A549 (cell line): ENCODE data around the gene ADAMTSL3. TPM values are rescaled to one million over a fixed set of nuclear protein-coding genes. Genes with fewer than 3 reads are reported as not detected.

Experiments used
- ATAC-seq, 2 experiments: fragments of 200-7000 bp in 1 of 2; fragments of >200 bp in 1 of 2; cut with Nextera tagmentation in 1 of 2; cut with Tn5 transposase in 1 of 2; 3 replicates each; pipeline versions ENCODE4 v1.8.0 to v1.9.1; 2018 to 2020; ENCODE audit warnings: mild to moderate bottlenecking in 1 of 2, moderate library complexity in 1 of 2
- CTCF ChIA-PET: fragments of 300-600 bp; sonication (Branson Sonifier 250); formaldehyde crosslinking; extraction: SDS; loops from one replicate; lab custom pipeline; 2021; ENCODE audit warnings: antibody characterized with exemption, inconsistent platforms; lab: Yijun Ruan, JAX
- POLR2A ChIA-PET: fragments of 350-600 bp; formaldehyde crosslinking; extraction: SDS; loops from one replicate; lab custom pipeline; 2021; ENCODE audit warnings: antibody characterized with exemption, inconsistent platforms; lab: Yijun Ruan, JAX
- DNase-seq, 2 experiments: peaks; one replicate each; pipeline versions ENCODE4 v3.0.0 to v3.0.0-alpha.2; 2011 to 2016; ENCODE audit warnings: low read depth in 1 of 2, low spot score in 1 of 2
- FAIRE-seq: peaks from 2 replicates; lab custom pipeline; 2011; peaks lifted over from hg19 to GRCh38; lab: Jason Lieb, UNC
- H3K27ac ChIP-seq, 2 experiments: fragments of >200 bp; sonication (Bioruptor Twin); formaldehyde crosslinking; 3 replicates each; pipeline ENCODE4 v1.5.1; 2016 to 2017
- H3K4me1 ChIP-seq: fragments of >200 bp; sonication (Bioruptor Twin); formaldehyde crosslinking; 3 replicates; pipeline ENCODE4 v1.6.1; 2016
- H3K4me2 ChIP-seq: fragments of >200 bp; sonication (Bioruptor Twin); formaldehyde crosslinking; 3 replicates; pipeline ENCODE4 v1.6.1; 2016
- H3K4me3 ChIP-seq: fragments of >200 bp; sonication (Bioruptor Twin); formaldehyde crosslinking; 3 replicates; pipeline ENCODE4 v1.5.1; 2016
- H3K9me3 ChIP-seq: fragments of >200 bp; sonication (Bioruptor Twin); formaldehyde crosslinking; 3 replicates; pipeline ENCODE4 v1.6.1; 2016
- BHLHE40 ChIP-seq: IDR thresholded peaks from 2 replicates; pipeline ENCODE4 v1.6.1; 2012; ENCODE audit warnings: low read depth, low read length, inconsistent platforms
- CBX2 ChIP-seq: fragments of 200-600 bp; sonication (generic); IDR thresholded peaks from 2 replicates; pipeline ENCODE4 v1.6.1; 2016; ENCODE audit warnings: low read depth, mild to moderate bottlenecking, borderline replicate concordance
- CEBPB ChIP-seq, 2 experiments: fragments of >200 bp in 1 of 2; sonication (Bioruptor Twin) in 1 of 2; formaldehyde crosslinking in 1 of 2; IDR thresholded peaks; 2 replicates each; pipeline ENCODE4 v1.6.1; 2012 to 2016
- CHD4 ChIP-seq: fragments of 200-600 bp; sonication (generic); IDR thresholded peaks from 2 replicates; pipeline ENCODE4 v1.6.1; 2016; ENCODE audit warnings: antibody characterized with exemption, mild to moderate bottlenecking, borderline replicate concordance
- E2F6 ChIP-seq: IDR thresholded peaks from 2 replicates; pipeline ENCODE4 v1.6.1; 2012; ENCODE audit warnings: low read depth, borderline replicate concordance
- EHMT2 ChIP-seq: fragments of 200-600 bp; sonication (generic); IDR thresholded peaks from 2 replicates; pipeline ENCODE4 v1.6.1; 2016; ENCODE audit warnings: antibody characterized with exemption, low read depth, mild to moderate bottlenecking, moderate library complexity
- ELK1 ChIP-seq: fragments of 150-350 bp; IDR thresholded peaks from 2 replicates; pipeline ENCODE4 v1.6.1; 2014; ENCODE audit warnings: low read depth, mild to moderate bottlenecking, low read length
- ESRRA ChIP-seq: fragments of 150-350 bp; IDR thresholded peaks from 2 replicates; pipeline ENCODE4 v1.6.1; 2014; ENCODE audit warnings: mild to moderate bottlenecking, low read length, borderline replicate concordance
- HEYL ChIP-seq: fragments of 250-450 bp; sonication (Bioruptor Pico); IDR thresholded peaks from 2 replicates; pipeline ENCODE4 v1.8.0; 2021; ENCODE audit warnings: mild to moderate bottlenecking, moderate library complexity
- HMGXB4 ChIP-seq: fragments of 250-450 bp; sonication (Bioruptor Pico); IDR thresholded peaks from 2 replicates; pipeline ENCODE4 v1.5.0; 2021; ENCODE audit warnings: mild to moderate bottlenecking, moderate library complexity, borderline replicate concordance
- HOXB5 ChIP-seq: fragments of 250-450 bp; sonication (Bioruptor Pico); IDR thresholded peaks from 2 replicates; pipeline ENCODE4 v1.5.0; 2020; ENCODE audit warnings: mild to moderate bottlenecking, moderate library complexity
- JUN ChIP-seq, 2 experiments: fragments of >200 bp; sonication (Bioruptor Twin); formaldehyde crosslinking; IDR thresholded peaks; 2 replicates in 1 of 2; 3 replicates in 1 of 2; pipeline ENCODE4 v1.6.1; 2016 to 2017
- MAX ChIP-seq: IDR thresholded peaks from 2 replicates; pipeline ENCODE4 v1.6.1; 2012
- NPAS2 ChIP-seq: fragments of 250-450 bp; sonication (Bioruptor Pico); IDR thresholded peaks from 2 replicates; pipeline ENCODE4 v1.8.0; 2022; ENCODE audit warnings: mild to moderate bottlenecking, moderate library complexity, borderline replicate concordance
- NR3C1 ChIP-seq: fragments of >200 bp; sonication (Bioruptor Twin); formaldehyde crosslinking; IDR thresholded peaks from 3 replicates; pipeline ENCODE4 v1.6.1; 2017
- PBX3 ChIP-seq: IDR thresholded peaks from 2 replicates; pipeline ENCODE4 v1.6.1; 2012
- PHF8 ChIP-seq: fragments of 200-600 bp; sonication (generic); IDR thresholded peaks from 2 replicates; pipeline ENCODE4 v1.6.1; 2016; ENCODE audit warnings: low read depth, mild to moderate bottlenecking, antibody characterized with exemption, moderate library complexity, borderline replicate concordance
- POLR2AphosphoS2 ChIP-seq: conservative IDR thresholded peaks from 2 replicates; pipeline ENCODE4 v1.6.1; 2012; ENCODE audit warnings: low read length, improper control_type of control experiment, inconsistent platforms
- RCOR1 ChIP-seq: fragments of 150-350 bp; IDR thresholded peaks from 2 replicates; pipeline ENCODE4 v1.6.1; 2014; ENCODE audit warnings: antibody characterized with exemption, low read length, low read depth
- RFX5 ChIP-seq: fragments of 450-650 bp; IDR thresholded peaks from 2 replicates; pipeline ENCODE4 v1.7.1; 2014; ENCODE audit warnings: antibody characterized with exemption, mild to moderate bottlenecking, moderate library complexity
- USF2 ChIP-seq: fragments of 450-650 bp; IDR thresholded peaks from 2 replicates; pipeline ENCODE4 v1.6.1; 2014; ENCODE audit warnings: antibody characterized with exemption
- ZNF302 ChIP-seq: fragments of 250-450 bp; sonication (Bioruptor Pico); IDR thresholded peaks from 2 replicates; pipeline ENCODE4 v1.9.0; 2021; ENCODE audit warnings: inconsistent platforms, mild to moderate bottlenecking, moderate library complexity
- WGBS: methylation state at CpG from one replicate; pipeline ENCODE4 v1.1.6; 2017; ENCODE audit errors: missing lambda C conversion rate; 5-methylcytosine and 5-hydroxymethylcytosine counted together
- polyA plus RNA-seq, 4 experiments: library from polyadenylated mRNA; depleted of rRNA in 3 of 4; stranded (reverse); fragments of >200 nt; fragmentation: RNase III in 1 of 4; extraction: RNeasy Plus Mini Kit Qiagen cat#74134 plus additional on column Dnase treatment in 1 of 4; gene quantifications; 2 replicates in 3 of 4; 3 replicates in 1 of 4; pipeline ENCODE4 v1.2.3, GENCODE V29; 2011 to 2017

ADAMTSL3 gene
- polyA plus RNA-seq, 2 of the 4 experiments (the other 2 are of a cell fraction): 0.22 to 0.25 TPM

- TF ChIP-seq RCOR1 (no peak), NR3C1 (no peak), NPAS2 (CRISPR knock-in tag) (no peak), HOXB5 (CRISPR knock-in tag) (no peak), CEBPB (IDR thresholded peaks at IDR 0.05) (no peak), BHLHE40 (no peak), USF2 (no peak), PHF8 (no peak), ESRRA (no peak), CBX2 (no peak), PBX3 (no peak), HEYL (CRISPR knock-in tag) (no peak)
- ChIA-PET POLR2A (no interaction called here), CTCF (no interaction called here)
- DNase-seq: no peak
- FAIRE-seq: no peak
- Histone ChIP-seq H3K4me3 (no peak overlapping the region), H3K4me1 (no peaks in the 10 kb centered on the region), H3K9me3 (no peaks in the 10 kb centered on the region), H3K4me2 (no peak overlapping the region), H3K27ac (no peak overlapping the region)
- ATAC-seq: no peak
- 1% methylated on average over 4 of the region's 4 CpGs for WGBS
Observed at GRCh38 chr15:83830381-83830780, 176.5 kb downstream of the ADAMTSL3 start.

- Histone ChIP-seq H3K27ac (no peak overlapping the region), H3K4me3 (no peak overlapping the region), H3K4me2 (no peak overlapping the region), H3K4me1 (no peaks in the 10 kb centered on the region), H3K9me3 (no peaks in the 10 kb centered on the region)
- DNase-seq (no peak), ATAC-seq (no peak), FAIRE-seq (no peak)
- ChIA-PET POLR2A (no interaction called here), CTCF (no interaction called here)
- TF ChIP-seq NPAS2 (CRISPR knock-in tag) (no peak), POLR2AphosphoS2 (no peak), JUN (IDR thresholded peaks at IDR 0.05) (no peak), RCOR1 (no peak), RFX5 (no peak), CHD4 (no peak), ZNF302 (CRISPR knock-in tag) (no peak), BHLHE40 (no peak), PBX3 (no peak), HMGXB4 (CRISPR knock-in tag) (no peak), ELK1 (no peak), E2F6 (no peak), EHMT2 (no peak), MAX (no peak)
- 7% methylated on average over 4 of the region's 4 CpGs for WGBS
Observed at GRCh38 chr15:83833569-83833968, 179.6 kb downstream of the ADAMTSL3 start.
